HFFc6 (cell line): ENCODE measurements around the gene USP21. TPM values are rescaled to one million over a fixed set of nuclear protein-coding genes. Genes with fewer than 3 reads are reported as not detected.

Experiments
- DNase-seq: peaks from one replicate; pipeline ENCODE4 v3.0.0-alpha.2; 2018
- H3K27ac Mint-ChIP-seq: 2 replicates; pipeline ENCODE4 v1.8.0; 2020; ENCODE audit warnings: mild to moderate bottlenecking, mixed read lengths
- H3K27me3 Mint-ChIP-seq: 2 replicates; pipeline ENCODE4 v1.8.0; 2021; ENCODE audit warnings: mild to moderate bottlenecking, moderate library complexity, mixed read lengths; ENCODE audit not compliant: insufficient read depth
- H3K36me3 Mint-ChIP-seq: 2 replicates; pipeline ENCODE4 v1.8.0; 2021; ENCODE audit warnings: low read depth, mixed read lengths
- H3K4me1 Mint-ChIP-seq: 2 replicates; pipeline ENCODE4 v1.8.0; 2020; ENCODE audit warnings: low read depth, mixed read lengths
- H3K4me3 Mint-ChIP-seq: 2 replicates; pipeline ENCODE4 v1.8.0; 2020; ENCODE audit warnings: mild to moderate bottlenecking, moderate library complexity, mixed read lengths
- H3K9me3 Mint-ChIP-seq: 2 replicates; pipeline ENCODE4 v1.8.0; 2020; ENCODE audit warnings: mild to moderate bottlenecking, mixed read lengths
- total RNA-seq, 6 experiments: library from RNA; stranded (reverse); fragmentation: NEBNext Ultra II Directional; extraction: Animal tissue kit (Norgen Biotek cat#: 25700); gene quantifications; 2 replicates in 1 of 6; 3 replicates in 5 of 6; pipeline ENCODE4 v1.2.3, GENCODE V29; 2021
- TF ChIP-seq, protein P1 (sequence below): fragments of 200-600 bp; sonication (generic); IDR thresholded peaks from 2 replicates; pipeline ENCODE4 v1.5.0; 2021; ENCODE audit warnings: antibody characterized with exemption, mild to moderate bottlenecking

The USP21 gene
- total RNA-seq, 6 experiments from 2014 or later, result 16.6 to 18.9 (median 17.2) TPM

DNA sequence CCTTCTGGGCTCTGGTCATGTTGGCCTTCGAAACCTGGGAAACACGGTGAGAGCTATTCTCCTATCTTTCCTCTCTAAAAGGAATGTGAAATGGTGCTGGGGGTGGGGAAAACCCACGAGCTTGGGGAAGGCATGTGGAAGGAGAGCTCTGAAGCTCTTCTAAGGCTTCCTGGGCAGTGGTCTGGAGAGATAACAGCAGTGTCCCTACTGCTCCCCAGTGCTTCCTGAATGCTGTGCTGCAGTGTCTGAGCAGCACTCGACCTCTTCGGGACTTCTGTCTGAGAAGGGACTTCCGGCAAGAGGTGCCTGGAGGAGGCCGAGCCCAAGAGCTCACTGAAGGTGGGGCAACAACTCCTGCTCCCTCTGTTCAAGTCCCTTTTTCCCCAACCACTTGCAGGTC is 2.8 kb downstream of the USP21 start:
- Mint-ChIP-seq H3K27ac (no peak overlapping the region; the same call in 1 of the 2 replicates), H3K4me1 (peaks cover 36% of the 10 kb centered on the region), H3K36me3 (peaks cover 18% of the 10 kb centered on the region; the same call in 1 of the 2 replicates), H3K4me3 (no peak overlapping the region), H3K9me3 (no peaks in the 10 kb centered on the region), H3K27me3 (no peaks in the 10 kb centered on the region; the same call in none of the 2 replicates)
- TF ChIP-seq, protein P1, sequence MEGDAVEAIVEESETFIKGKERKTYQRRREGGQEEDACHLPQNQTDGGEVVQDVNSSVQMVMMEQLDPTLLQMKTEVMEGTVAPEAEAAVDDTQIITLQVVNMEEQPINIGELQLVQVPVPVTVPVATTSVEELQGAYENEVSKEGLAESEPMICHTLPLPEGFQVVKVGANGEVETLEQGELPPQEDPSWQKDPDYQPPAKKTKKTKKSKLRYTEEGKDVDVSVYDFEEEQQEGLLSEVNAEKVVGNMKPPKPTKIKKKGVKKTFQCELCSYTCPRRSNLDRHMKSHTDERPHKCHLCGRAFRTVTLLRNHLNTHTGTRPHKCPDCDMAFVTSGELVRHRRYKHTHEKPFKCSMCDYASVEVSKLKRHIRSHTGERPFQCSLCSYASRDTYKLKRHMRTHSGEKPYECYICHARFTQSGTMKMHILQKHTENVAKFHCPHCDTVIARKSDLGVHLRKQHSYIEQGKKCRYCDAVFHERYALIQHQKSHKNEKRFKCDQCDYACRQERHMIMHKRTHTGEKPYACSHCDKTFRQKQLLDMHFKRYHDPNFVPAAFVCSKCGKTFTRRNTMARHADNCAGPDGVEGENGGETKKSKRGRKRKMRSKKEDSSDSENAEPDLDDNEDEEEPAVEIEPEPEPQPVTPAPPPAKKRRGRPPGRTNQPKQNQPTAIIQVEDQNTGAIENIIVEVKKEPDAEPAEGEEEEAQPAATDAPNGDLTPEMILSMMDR, result no peak
- DNase-seq, result no peak

DNA sequence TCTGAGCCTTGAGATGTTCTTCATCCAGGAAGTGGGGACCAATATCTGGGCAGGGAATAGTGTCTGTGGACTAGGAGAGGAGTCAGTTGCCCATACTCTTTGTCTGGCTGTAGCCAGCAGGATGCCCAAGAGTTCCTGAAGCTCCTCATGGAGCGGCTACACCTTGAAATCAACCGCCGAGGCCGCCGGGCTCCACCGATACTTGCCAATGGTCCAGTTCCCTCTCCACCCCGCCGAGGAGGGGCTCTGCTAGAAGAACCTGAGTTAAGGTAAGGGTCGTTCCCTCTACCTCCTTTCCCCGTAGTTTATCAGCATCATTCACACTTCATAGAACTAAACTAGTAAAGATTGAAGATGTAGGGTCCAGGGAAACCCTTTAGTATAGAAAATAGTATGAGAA is 3.5 kb downstream of the USP21 start:
- Mint-ChIP-seq H3K36me3 (peaks cover 11% of the 10 kb centered on the region; the same call in 1 of the 2 replicates), H3K4me3 (no peak overlapping the region), H3K4me1 (peaks cover 40% of the 10 kb centered on the region), H3K27ac (no peak overlapping the region), H3K9me3 (no peaks in the 10 kb centered on the region), H3K27me3 (no peaks in the 10 kb centered on the region; the same call in none of the 2 replicates)
- TF ChIP-seq, protein P1, result no peak
- no peak for DNase-seq

DNA sequence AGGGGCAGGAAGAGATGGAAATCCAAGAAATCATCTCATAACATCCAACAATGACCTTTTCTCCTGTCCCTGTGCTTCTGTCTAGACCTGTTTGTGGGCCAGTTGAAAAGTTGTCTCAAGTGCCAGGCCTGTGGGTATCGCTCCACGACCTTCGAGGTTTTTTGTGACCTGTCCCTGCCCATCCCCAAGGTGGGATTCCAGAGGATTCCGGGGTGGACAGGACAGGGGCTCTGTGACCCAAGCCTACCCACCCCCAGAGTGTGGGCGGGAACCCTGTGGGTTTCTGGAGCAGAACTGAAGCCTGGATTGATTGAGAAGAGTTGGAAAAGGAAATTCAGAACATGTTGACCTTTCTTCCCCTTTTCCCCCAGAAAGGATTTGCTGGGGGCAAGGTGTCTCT is 4.5 kb downstream of the USP21 start:
- Mint-ChIP-seq H3K9me3 (no peaks in the 10 kb centered on the region), H3K27me3 (no peaks in the 10 kb centered on the region; the same call in none of the 2 replicates), H3K4me1 (peaks cover 42% of the 10 kb centered on the region), H3K4me3 (no peak overlapping the region), H3K36me3 (peaks cover 6% of the 10 kb centered on the region; the same call in 1 of the 2 replicates), H3K27ac (peak overlapping the region; percentile 100)
- no peak for DNase-seq
- TF ChIP-seq, protein P1, result no peak

DNA sequence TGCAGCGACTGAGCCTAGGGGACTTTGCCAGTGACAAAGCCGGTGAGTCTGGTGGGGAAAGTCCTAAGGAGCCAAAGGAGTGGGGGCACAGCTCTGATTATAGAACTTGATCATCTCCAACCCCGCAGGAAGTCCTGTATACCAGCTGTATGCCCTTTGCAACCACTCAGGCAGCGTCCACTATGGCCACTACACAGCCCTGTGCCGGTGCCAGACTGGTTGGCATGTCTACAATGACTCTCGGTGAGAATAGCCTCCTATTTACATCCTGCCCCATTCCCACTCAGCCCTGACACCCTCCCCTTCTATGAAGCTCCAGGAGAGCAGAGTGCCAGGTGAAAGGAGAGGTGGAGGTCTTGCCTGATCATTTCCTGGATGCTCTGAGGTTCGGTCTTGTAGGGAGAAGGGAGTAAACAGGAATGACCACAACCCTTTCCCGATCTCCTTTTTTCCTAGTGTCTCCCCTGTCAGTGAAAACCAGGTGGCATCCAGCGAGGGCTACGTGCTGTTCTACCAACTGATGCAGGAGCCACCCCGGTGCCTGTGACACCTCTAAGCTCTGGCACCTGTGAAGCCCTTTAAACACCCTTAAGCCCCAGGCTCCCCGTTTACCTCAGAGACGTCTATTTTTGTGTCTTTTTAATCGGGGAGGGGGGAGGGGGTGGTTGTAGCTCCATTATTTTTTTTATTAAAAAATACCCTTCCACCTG is 5.8 kb downstream of the USP21 start:
- peaks cover 35% of the 10 kb centered on the region for H3K4me1 Mint-ChIP-seq
- H3K27me3 Mint-ChIP-seq, result no peaks in the 10 kb centered on the region; the same call in none of the 2 replicates
- peak overlapping the region; percentile 94 for H3K4me3 Mint-ChIP-seq
- H3K27ac Mint-ChIP-seq, result peak overlapping the region; percentile 100
- no peak for DNase-seq
- TF ChIP-seq, protein P1, result no peak
- no peaks in the 10 kb centered on the region for H3K9me3 Mint-ChIP-seq
- peaks cover 3% of the 10 kb centered on the region; the same call in 1 of the 2 replicates for H3K36me3 Mint-ChIP-seq

DNA sequence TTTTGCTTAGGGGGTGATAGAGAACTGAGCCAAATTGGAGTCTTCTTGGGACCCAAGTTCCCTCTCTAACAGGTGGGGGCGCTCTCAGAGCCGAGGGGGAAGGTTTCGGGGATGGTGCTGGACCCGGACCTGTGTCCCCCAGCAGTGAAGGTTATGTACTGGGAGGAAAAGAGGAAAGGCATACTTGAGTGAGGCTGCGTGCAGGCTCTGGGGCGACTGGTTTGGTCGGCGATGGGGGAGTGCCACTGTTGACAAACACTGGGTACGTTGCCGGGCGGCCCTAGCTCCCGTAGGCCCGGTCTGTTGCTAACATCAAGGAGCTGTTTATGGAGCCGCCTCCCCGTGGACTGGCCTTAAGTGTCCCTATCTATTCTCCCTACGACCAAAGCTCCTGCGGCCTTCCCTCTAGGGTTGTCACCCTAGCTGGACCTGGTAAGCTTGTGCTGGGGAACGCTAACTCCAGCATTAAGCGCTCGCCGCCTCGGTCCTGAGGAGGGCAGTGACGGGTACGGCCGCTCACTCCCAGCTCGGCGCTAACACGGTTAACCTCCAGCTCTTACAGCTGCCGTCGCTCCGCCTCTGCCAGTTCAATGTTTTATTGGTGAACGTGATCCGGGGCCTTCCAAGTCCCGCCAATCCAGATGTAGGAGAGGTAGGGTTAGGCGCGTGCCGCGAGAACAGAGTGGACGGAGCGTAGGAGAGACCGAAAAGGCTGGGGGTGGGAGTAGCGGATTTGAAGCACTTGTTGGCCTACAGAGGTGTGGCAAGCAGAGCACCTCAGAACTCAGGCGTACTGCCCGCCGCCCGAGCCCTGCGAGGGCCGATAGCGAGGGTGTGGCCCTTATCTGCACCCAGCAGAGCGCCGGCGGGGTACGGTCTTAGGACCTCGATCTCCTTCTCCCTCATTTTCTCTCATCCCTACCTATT is 6.7 kb downstream of the USP21 start, which contains the start of gene PPOX:
PPOX (plus strand) TSS at position 685 of the 927 bp plus-strand sequence. CDS start 422 bp downstream, outside the sequence.
- TF ChIP-seq, protein P1, result peak; percentile 74
- H3K27ac Mint-ChIP-seq, result peak within 1 kb of the TSS; percentile 100
- peaks cover 2% of the 10 kb centered on the region for H3K36me3 Mint-ChIP-seq
- peak within 1 kb of the TSS; percentile 94 for H3K4me3 Mint-ChIP-seq
- DNase-seq, result peak; percentile 99
- no peaks in the 10 kb centered on the region for H3K9me3 Mint-ChIP-seq
- H3K27me3 Mint-ChIP-seq, result no peaks in the 10 kb centered on the region; the same call in none of the 2 replicates
- peaks cover 30% of the 10 kb centered on the region for H3K4me1 Mint-ChIP-seq
